Measurements from ENCODE around the gene AKAP4. TPM values are rescaled to one million over a fixed set of nuclear protein-coding genes. Genes with fewer than 3 reads are reported as not detected.

Gene AKAP4
- not detected for total RNA-seq
- long read RNA-seq, result 0 reads

DNA sequence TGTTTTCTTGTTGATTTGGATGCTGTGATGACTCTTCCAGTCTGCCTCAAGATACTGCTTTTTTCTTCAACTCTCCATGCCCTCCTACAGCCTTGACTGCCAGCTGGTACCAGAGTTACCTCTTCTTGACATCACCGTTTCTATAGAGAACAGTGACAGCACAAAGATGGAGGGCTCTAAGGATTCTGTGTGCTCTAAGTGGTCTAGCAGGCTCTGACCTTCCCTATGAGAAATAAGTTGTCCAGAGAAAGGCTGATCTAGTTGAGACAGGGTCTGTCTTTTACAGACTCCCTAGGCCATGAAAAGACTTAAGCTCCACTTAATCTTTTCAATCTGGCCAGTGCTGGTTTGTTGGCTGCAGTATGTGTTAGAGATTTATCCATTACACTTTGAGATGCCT is at the start of gene AKAP4:
TSS of gene AKAP4 (minus strand) at position 101 of the 400 bp plus-strand sequence. CDS start 118 bp downstream, outside the sequence.
- Histone ChIP-seq H3K27me3 (no peaks in the 10 kb centered on the region), H3K9me3 (no peaks in the 10 kb centered on the region), H3K4me3 (no peak within 1 kb of the TSS), H3K36me3 (no peaks in the 10 kb centered on the region), H3K27ac (no peak within 1 kb of the TSS), H3K4me1 (no peaks in the 10 kb centered on the region)
- DNase-seq (no peak), ATAC-seq (no peak)
- TF ChIP-seq CTCF (IDR thresholded peaks at IDR 0.05), result no peak
- intact Hi-C loops (cut with DNase I), result no loop called here

DNA sequence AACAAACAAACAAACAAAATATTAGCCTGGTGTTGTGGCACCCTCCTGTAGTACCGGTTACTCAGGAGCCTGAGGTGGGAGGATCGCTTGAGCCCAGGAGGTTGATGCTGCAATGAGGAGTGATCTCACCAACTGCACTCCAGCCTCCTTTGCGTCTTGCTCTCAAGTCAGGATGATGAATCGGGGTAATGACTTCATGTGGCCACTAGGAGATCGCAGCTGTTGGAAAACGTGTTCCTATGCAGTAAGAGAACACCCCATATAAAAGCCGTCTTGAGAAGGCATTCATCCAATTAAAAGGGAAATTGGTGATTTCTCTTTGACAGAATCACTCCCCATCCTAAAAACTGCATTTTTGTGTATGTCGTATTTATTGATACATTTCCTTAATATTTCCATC is 10.7 kb upstream of the AKAP4 start:
- TF ChIP-seq CTCF (IDR thresholded peaks at IDR 0.05), result no peak
- intact Hi-C loops (cut with DNase I), result no loop called here
- H3K4me1 ChIP-seq, result no peaks in the 10 kb centered on the region
- H3K27me3 ChIP-seq, result no peaks in the 10 kb centered on the region
- H3K27ac ChIP-seq, result no peak overlapping the region
- no peaks in the 10 kb centered on the region for H3K36me3 ChIP-seq
- DNase-seq (no peak), ATAC-seq (no peak)
- no peaks in the 10 kb centered on the region for H3K9me3 ChIP-seq
- H3K4me3 ChIP-seq, result no peak overlapping the region

DNA sequence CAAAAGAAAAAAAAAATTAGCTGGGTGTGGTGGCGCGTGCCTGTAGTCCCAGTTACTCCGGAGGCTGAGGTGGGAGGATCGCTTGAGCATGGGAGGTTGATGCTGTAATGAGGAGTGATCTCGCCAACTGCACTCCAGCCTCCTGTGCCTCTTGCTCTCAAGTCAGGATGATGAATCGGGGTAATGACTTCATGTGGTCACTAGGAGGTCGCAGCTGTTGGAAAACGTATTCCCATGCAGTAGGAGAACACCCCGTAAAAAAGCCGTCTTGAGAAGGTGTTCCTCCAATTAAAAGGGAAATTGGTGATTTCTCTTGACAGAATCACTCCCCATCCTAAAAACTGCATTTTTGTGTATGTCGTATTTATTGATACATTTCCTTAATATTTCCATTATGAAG is 5.9 kb upstream of the AKAP4 start:
- intact Hi-C loops (cut with DNase I), result no loop called here
- H3K4me1 ChIP-seq, result no peaks in the 10 kb centered on the region
- H3K27me3 ChIP-seq, result no peaks in the 10 kb centered on the region
- ATAC-seq, result no peak
- no peak overlapping the region for H3K4me3 ChIP-seq
- H3K36me3 ChIP-seq, result no peaks in the 10 kb centered on the region
- no peak overlapping the region for H3K27ac ChIP-seq
- no peak for DNase-seq
- no peak for TF ChIP-seq CTCF (IDR thresholded peaks at IDR 0.05)
- H3K9me3 ChIP-seq, result no peaks in the 10 kb centered on the region

- H3K9me3 ChIP-seq, result no peaks in the 10 kb centered on the region
- intact Hi-C loops (cut with DNase I), result no loop called here
- ATAC-seq (peak; percentile 98), DNase-seq (peak; percentile 85)
- no peaks in the 10 kb centered on the region for H3K36me3 ChIP-seq
- no peaks in the 10 kb centered on the region for H3K27me3 ChIP-seq
- TF ChIP-seq CTCF (IDR thresholded peaks at IDR 0.05), result peak; percentile 62
- H3K27ac ChIP-seq, result peak within 1 kb of the TSS; percentile 51
- peak within 1 kb of the TSS; percentile 30 for H3K4me3 ChIP-seq
- no peaks in the 10 kb centered on the region for H3K4me1 ChIP-seq
Measured at GRCh38 chrX:50204364-50204899, 3.6 kb upstream of the AKAP4 start, which contains the start of gene CCNB3. Gene CCNB3, plus strand, starts transcription at chrX:50204765. Its CDS starts 80,399 bp downstream, at chrX:50285164.

- ATAC-seq (no peak), DNase-seq (no peak)
- Histone ChIP-seq H3K36me3 (no peaks in the 10 kb centered on the region), H3K27me3 (no peaks in the 10 kb centered on the region), H3K27ac (no peak overlapping the region), H3K4me1 (no peaks in the 10 kb centered on the region), H3K9me3 (no peaks in the 10 kb centered on the region), H3K4me3 (no peak overlapping the region)
- intact Hi-C loops (cut with DNase I), result no loop called here
- no peak for TF ChIP-seq CTCF (IDR thresholded peaks at IDR 0.05)
Measured at GRCh38 chrX:50202539-50202938, 1.7 kb upstream of the AKAP4 start.

DNA sequence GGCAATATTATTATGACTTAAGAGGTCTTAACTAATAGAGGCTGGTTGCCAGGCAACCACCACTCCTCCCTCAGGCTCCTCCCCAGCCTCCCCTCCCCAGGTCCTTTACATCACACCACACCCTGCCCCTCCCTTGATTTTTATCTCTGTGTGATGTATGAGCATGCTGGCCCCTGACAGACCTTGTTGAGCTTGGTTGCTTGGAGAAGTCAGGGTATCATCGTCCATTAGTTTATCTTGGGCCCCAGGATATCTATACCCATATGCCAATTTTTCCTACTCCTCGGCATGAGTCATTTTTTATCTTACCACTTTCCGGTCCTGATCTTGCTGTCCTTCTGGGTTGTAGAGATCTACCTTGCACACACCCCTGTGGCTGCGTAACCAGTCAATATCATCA is 2.5 kb downstream of the AKAP4 start:
- H3K36me3 ChIP-seq, result no peaks in the 10 kb centered on the region
- intact Hi-C loops (cut with DNase I), result no loop called here
- no peak for DNase-seq
- TF ChIP-seq CTCF (IDR thresholded peaks at IDR 0.05), result no peak
- H3K4me1 ChIP-seq, result no peaks in the 10 kb centered on the region
- H3K4me3 ChIP-seq, result no peak overlapping the region
- no peaks in the 10 kb centered on the region for H3K27me3 ChIP-seq
- H3K9me3 ChIP-seq, result no peaks in the 10 kb centered on the region
- no peak for ATAC-seq
- no peak overlapping the region for H3K27ac ChIP-seq

All from upper lobe of right lung (tissue), 1 donor.